Rectal smooth muscle tissue (tissue), 1 donor: Measurements from ENCODE around the gene LSR.

Source experiments
- H3K27ac ChIP-seq: one replicate; pipeline ENCODE4 v1.7.0; 2013; ENCODE audit warnings: low read depth, low read length, inconsistent platforms
- H3K27me3 ChIP-seq: one replicate; pipeline ENCODE4 v1.7.0; 2013; ENCODE audit warnings: low read length; ENCODE audit not compliant: control insufficient read depth, insufficient read depth
- H3K36me3 ChIP-seq: one replicate; pipeline ENCODE4 v1.7.0; 2013; ENCODE audit warnings: low read length; ENCODE audit not compliant: control insufficient read depth, insufficient read depth
- H3K4me1 ChIP-seq: one replicate; pipeline ENCODE4 v1.7.0; 2013; ENCODE audit warnings: low read length; ENCODE audit not compliant: control insufficient read depth, insufficient read depth
- H3K4me3 ChIP-seq: one replicate; pipeline ENCODE4 v1.7.0; 2013; ENCODE audit warnings: low read length
- H3K9ac ChIP-seq: one replicate; pipeline ENCODE4 v1.7.0; 2013; ENCODE audit warnings: low read length

LSR gene

DNA sequence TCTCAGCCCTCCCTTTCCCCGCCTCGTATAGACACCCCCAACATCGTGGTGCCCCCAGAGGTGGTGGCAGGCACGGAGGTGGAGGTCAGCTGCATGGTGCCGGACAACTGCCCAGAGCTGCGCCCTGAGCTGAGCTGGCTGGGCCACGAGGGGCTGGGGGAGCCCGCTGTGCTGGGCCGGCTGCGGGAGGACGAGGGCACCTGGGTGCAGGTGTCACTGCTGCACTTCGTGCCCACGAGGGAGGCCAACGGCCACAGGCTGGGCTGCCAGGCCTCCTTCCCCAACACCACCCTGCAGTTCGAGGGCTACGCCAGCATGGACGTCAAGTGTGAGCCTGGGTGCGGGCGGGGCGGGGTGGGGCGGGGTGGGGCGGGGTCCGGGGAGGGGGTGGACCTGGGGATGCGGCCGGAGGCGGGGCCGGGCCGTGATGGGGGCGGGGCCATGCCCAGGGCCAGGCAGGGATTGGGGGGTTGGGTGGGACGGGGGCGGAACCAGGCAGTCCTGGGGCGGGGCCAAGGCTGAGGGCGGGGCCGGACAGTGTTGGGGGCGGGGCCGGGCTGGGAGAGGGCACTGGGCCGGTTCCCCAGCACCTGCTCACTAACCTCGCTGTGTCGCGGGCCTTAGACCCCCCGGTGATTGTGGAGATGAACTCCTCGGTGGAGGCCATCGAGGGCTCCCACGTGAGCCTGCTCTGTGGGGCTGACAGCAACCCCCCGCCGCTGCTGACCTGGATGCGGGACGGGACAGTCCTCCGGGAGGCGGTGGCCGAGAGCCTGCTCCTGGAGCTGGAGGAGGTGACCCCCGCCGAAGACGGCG, 50.9 kb downstream of the LSR start:
- no peaks in the 10 kb centered on the region for H3K36me3 ChIP-seq
- H3K9ac ChIP-seq: no peak overlapping the region
- no peak overlapping the region for H3K27ac ChIP-seq
- H3K4me1 ChIP-seq: no peaks in the 10 kb centered on the region
- no peak overlapping the region for H3K4me3 ChIP-seq
- peaks cover 4% of the 10 kb centered on the region for H3K27me3 ChIP-seq

- Histone ChIP-seq H3K4me3 (no peak overlapping the region), H3K27ac (no peak overlapping the region), H3K4me1 (no peaks in the 10 kb centered on the region), H3K9ac (no peak overlapping the region), H3K27me3 (peaks cover 4% of the 10 kb centered on the region), H3K36me3 (no peaks in the 10 kb centered on the region)
Measured at GRCh38 chr19:35300339-35300649, 51.5 kb downstream of the LSR start.

DNA sequence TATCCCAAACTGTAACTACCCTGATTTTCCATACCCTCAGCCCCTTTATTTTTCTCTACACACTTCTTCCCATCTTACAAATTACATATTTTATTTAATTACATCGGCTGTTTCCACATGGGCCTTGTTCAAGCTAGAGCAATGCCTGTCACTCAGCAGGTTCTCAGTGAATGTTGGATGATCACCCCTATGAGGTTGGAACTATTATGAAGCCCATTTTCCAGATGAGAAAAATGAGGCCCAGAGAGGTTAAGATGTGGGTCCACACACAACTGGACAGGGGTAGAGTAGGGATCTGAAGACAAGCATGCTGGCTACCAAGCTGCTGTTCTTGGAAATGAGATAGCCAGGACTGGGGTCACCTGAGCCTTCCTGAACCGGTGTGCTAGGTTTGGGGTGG, 53.2 kb downstream of the LSR start:
- H3K27me3 ChIP-seq: peaks cover 4% of the 10 kb centered on the region
- no peaks in the 10 kb centered on the region for H3K4me1 ChIP-seq
- H3K36me3 ChIP-seq: no peaks in the 10 kb centered on the region
- H3K27ac ChIP-seq: no peak overlapping the region
- no peak overlapping the region for H3K4me3 ChIP-seq
- H3K9ac ChIP-seq: no peak overlapping the region

- Histone ChIP-seq H3K9ac (no peak overlapping the region), H3K4me1 (no peaks in the 10 kb centered on the region), H3K27me3 (peaks cover 3% of the 10 kb centered on the region), H3K36me3 (no peaks in the 10 kb centered on the region), H3K27ac (no peak overlapping the region), H3K4me3 (no peak overlapping the region)
Measured at GRCh38 chr19:35302446-35302845, 53.6 kb downstream of the LSR start.

GRCh38 chr19:35303357-35303915, 54.6 kb downstream of the LSR start:
- Histone ChIP-seq H3K27ac (no peak overlapping the region), H3K4me1 (no peaks in the 10 kb centered on the region), H3K27me3 (peaks cover 3% of the 10 kb centered on the region), H3K36me3 (no peaks in the 10 kb centered on the region), H3K9ac (no peak overlapping the region), H3K4me3 (no peak overlapping the region)

GRCh38 chr19:35304036-35304435, 55.2 kb downstream of the LSR start:
- H3K9ac ChIP-seq: no peak overlapping the region
- H3K4me1 ChIP-seq: no peaks in the 10 kb centered on the region
- H3K36me3 ChIP-seq: no peaks in the 10 kb centered on the region
- peaks cover 3% of the 10 kb centered on the region for H3K27me3 ChIP-seq
- H3K27ac ChIP-seq: no peak overlapping the region
- H3K4me3 ChIP-seq: no peak overlapping the region

DNA sequence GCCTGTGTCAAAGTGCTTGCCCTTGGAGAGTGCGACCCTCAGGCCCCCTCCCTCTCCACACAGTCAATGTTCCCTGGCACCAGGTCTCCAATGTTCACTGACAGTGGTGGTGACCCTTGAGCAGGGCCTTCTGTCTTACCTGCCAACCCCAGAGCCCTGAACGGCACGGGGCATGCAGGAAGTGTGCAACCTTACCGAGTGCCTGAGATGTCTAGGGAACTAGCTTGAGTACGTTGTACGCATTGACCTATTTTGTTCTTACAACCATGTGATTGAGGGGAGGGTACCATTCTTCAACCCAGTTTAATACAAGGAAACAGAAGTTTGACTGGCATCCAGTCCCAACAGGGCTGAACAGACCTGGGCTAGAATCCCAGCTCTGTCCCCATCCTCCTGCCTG, 56.4 kb downstream of the LSR start:
- Histone ChIP-seq H3K9ac (no peak overlapping the region), H3K27ac (no peak overlapping the region), H3K36me3 (no peaks in the 10 kb centered on the region), H3K27me3 (peaks cover 3% of the 10 kb centered on the region), H3K4me1 (no peaks in the 10 kb centered on the region), H3K4me3 (no peak overlapping the region)

GRCh38 chr19:35306473-35307246, 57.9 kb downstream of the LSR start:
- Histone ChIP-seq H3K27me3 (peaks cover 3% of the 10 kb centered on the region), H3K4me1 (no peaks in the 10 kb centered on the region), H3K9ac (no peak overlapping the region), H3K4me3 (no peak overlapping the region), H3K36me3 (no peaks in the 10 kb centered on the region), H3K27ac (no peak overlapping the region)

DNA sequence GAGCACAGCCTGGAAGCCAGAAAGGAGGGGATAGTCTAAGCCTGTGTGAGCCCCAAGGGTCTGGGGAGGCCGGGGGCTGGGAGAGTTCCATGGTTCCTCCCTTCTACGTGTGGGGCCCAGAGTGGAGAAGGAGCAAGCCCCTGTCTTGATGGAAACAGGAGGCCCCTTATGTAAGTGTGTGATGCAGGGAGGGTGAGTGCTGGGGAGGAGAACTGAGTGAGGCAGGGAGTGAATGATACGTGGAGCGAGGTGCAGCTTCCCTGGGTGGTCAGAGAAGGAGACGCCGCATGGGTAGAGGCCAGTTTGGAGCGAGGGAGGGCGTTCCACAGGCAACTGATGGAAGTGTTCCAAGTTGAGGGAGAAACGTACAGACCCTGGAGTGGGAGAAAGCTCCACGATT, 59.1 kb downstream of the LSR start:
- no peak overlapping the region for H3K27ac ChIP-seq

DNA sequence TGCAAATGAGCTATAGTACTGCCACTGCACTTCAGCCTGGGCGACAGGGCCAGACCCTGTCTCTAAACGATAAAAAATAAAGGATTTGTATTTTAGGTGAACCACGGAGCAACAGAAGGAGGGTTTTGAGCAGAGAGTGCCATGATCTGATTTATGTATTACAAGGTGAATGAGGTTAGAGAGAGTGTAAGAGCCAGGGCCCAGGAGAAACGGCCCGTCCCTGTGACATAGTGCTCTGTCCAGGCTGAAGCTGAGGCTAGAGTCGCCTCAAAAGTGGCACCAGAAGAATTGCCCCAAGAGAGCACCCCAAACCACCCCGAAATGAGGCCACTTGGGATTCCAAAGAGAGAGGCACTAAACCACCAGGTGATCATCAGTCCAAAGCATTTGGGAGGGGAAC, 60.1 kb downstream of the LSR start:
- Histone ChIP-seq H3K27ac (no peak overlapping the region), H3K36me3 (no peaks in the 10 kb centered on the region), H3K27me3 (peaks cover 3% of the 10 kb centered on the region), H3K4me3 (no peak overlapping the region), H3K9ac (no peak overlapping the region), H3K4me1 (no peaks in the 10 kb centered on the region)

More for the DNA sequence above, 59.1 kb downstream of the LSR start:
- Histone ChIP-seq H3K27me3 (peaks cover 3% of the 10 kb centered on the region), H3K4me1 (no peaks in the 10 kb centered on the region), H3K4me3 (no peak overlapping the region), H3K9ac (no peak overlapping the region), H3K36me3 (no peaks in the 10 kb centered on the region)

- no peak overlapping the region for H3K27ac ChIP-seq
- H3K4me3 ChIP-seq: no peak overlapping the region
- H3K36me3 ChIP-seq: no peaks in the 10 kb centered on the region
- no peaks in the 10 kb centered on the region for H3K4me1 ChIP-seq
- H3K27me3 ChIP-seq: no peaks in the 10 kb centered on the region
- H3K9ac ChIP-seq: no peak overlapping the region
Measured at GRCh38 chr19:35309481-35310279, 60.9 kb downstream of the LSR start.

GRCh38 chr19:35310331-35310730, 61.5 kb downstream of the LSR start:
- no peak overlapping the region for H3K4me3 ChIP-seq
- no peak overlapping the region for H3K9ac ChIP-seq
- no peak overlapping the region for H3K27ac ChIP-seq
- H3K27me3 ChIP-seq: no peaks in the 10 kb centered on the region
- no peaks in the 10 kb centered on the region for H3K4me1 ChIP-seq
- H3K36me3 ChIP-seq: no peaks in the 10 kb centered on the region
